ENCODE measurements around the gene GMPPA. TPM values are rescaled to one million over a fixed set of nuclear protein-coding genes. Genes with fewer than 3 reads are reported as not detected.

Gene GMPPA
- total and polyA plus RNA-seq, 9 of the 15 experiments (the other 6 are each of a cell fraction or from before 2014, with no cell fraction given): 7.0 to 101 (median 66.7) TPM

DNA sequence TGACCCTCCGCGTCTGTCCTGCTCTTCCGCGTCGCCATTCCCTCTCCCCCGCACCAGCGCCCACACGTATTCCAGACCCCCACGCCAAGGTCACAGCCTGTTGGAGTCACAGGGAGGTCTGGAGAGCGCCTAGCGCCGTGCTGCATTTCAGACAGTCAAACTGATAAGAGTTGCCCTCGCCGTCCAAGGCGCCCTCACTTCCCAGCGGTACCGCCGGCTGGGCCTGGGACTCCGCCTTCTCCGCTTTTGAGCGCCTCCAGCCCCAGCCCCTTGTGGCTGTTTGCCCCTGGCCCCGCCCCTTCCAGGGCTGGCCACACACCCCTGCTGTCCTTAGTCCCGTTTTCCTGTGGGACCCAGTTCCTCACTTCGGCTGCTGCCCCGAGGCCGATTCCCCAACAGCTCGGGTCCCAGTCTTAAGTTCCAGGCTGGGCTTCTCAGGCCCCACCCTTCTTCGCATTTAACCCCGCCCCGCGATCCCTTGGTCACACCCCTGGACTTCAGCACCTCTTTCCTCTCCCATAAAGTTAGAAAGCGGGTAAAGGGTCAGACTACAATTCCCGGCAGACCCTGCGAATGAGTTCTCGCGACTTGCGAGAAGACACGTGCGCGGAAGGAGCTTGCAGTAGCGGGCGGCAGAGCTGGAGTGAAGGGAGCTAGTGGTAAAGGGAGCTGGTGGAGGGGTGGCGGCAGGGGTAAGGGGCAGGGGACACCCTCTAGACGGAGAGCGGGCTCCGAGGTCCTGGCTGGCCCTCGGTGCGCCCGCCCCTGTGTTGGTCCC lies at the start of gene GMPPA (continued):
- TF ChIP-seq ETV5 (CRISPR knock-in tag; IDR thresholded peaks at IDR 0.05; ENCODE audit: low read depth) (no peak; the same call in 1 of the 2 replicates), PHB2 (IDR thresholded peaks at IDR 0.05; ENCODE audit: low read depth) (no peak), SPI1 (IDR thresholded peaks at IDR 0.05; ENCODE audit: borderline replicate concordance, low read depth, low read length) (peak; percentile 53; the same call in 1 of the 2 replicates), TGIF2 (CRISPR knock-in tag; IDR thresholded peaks at IDR 0.05) (no peak), C11orf30 (IDR thresholded peaks at IDR 0.05; ENCODE audit: low read depth) (no peak), TCF7L2 (IDR thresholded peaks at IDR 0.05; ENCODE audit: low read depth, low read length) (no peak), SMAD1 (IDR thresholded peaks at IDR 0.05; ENCODE audit: low read depth, low read length, partially characterized antibody) (peak; percentile 10), NCOR1 (IDR thresholded peaks at IDR 0.05) (peak; percentile 45), NCOA4 (IDR thresholded peaks at IDR 0.05; ENCODE audit: partially characterized antibody) (no peak), ZNF124 (CRISPR knock-in tag; IDR thresholded peaks at IDR 0.05) (no peak), MYNN (IDR thresholded peaks at IDR 0.05) (no peak; the same call in 1 of the 2 replicates), MYNN (CRISPR knock-in tag; IDR thresholded peaks at IDR 0.05) (no peak), ZNF644 (tag; IDR thresholded peaks at IDR 0.05; ENCODE audit: low read depth) (no peak), CHD2 (IDR thresholded peaks at IDR 0.05; ENCODE audit: low read depth, low read length) (peak; percentile 98), U2AF1 (optimal IDR thresholded peaks at IDR 0.05; ENCODE audit: low read depth, low read length) (no peak)
- TF ChIP-seq, protein P1, sequence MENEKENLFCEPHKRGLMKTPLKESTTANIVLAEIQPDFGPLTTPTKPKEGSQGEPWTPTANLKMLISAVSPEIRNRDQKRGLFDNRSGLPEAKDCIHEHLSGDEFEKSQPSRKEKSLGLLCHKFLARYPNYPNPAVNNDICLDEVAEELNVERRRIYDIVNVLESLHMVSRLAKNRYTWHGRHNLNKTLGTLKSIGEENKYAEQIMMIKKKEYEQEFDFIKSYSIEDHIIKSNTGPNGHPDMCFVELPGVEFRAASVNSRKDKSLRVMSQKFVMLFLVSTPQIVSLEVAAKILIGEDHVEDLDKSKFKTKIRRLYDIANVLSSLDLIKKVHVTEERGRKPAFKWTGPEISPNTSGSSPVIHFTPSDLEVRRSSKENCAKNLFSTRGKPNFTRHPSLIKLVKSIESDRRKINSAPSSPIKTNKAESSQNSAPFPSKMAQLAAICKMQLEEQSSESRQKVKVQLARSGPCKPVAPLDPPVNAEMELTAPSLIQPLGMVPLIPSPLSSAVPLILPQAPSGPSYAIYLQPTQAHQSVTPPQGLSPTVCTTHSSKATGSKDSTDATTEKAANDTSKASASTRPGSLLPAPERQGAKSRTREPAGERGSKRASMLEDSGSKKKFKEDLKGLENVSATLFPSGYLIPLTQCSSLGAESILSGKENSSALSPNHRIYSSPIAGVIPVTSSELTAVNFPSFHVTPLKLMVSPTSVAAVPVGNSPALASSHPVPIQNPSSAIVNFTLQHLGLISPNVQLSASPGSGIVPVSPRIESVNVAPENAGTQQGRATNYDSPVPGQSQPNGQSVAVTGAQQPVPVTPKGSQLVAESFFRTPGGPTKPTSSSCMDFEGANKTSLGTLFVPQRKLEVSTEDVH (IDR thresholded peaks at IDR 0.05; ENCODE audit: low read depth, partially characterized antibody): no peak
- TF ChIP-seq, protein P2, sequence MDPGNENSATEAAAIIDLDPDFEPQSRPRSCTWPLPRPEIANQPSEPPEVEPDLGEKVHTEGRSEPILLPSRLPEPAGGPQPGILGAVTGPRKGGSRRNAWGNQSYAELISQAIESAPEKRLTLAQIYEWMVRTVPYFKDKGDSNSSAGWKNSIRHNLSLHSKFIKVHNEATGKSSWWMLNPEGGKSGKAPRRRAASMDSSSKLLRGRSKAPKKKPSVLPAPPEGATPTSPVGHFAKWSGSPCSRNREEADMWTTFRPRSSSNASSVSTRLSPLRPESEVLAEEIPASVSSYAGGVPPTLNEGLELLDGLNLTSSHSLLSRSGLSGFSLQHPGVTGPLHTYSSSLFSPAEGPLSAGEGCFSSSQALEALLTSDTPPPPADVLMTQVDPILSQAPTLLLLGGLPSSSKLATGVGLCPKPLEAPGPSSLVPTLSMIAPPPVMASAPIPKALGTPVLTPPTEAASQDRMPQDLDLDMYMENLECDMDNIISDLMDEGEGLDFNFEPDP (CRISPR knock-in tag; IDR thresholded peaks at IDR 0.05): no peak
- TF ChIP-seq, protein P3, sequence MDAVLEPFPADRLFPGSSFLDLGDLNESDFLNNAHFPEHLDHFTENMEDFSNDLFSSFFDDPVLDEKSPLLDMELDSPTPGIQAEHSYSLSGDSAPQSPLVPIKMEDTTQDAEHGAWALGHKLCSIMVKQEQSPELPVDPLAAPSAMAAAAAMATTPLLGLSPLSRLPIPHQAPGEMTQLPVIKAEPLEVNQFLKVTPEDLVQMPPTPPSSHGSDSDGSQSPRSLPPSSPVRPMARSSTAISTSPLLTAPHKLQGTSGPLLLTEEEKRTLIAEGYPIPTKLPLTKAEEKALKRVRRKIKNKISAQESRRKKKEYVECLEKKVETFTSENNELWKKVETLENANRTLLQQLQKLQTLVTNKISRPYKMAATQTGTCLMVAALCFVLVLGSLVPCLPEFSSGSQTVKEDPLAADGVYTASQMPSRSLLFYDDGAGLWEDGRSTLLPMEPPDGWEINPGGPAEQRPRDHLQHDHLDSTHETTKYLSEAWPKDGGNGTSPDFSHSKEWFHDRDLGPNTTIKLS (IDR thresholded peaks at IDR 0.05; ENCODE audit: borderline replicate concordance, low read depth): peak; percentile 99
- TF ChIP-seq, protein P4, sequence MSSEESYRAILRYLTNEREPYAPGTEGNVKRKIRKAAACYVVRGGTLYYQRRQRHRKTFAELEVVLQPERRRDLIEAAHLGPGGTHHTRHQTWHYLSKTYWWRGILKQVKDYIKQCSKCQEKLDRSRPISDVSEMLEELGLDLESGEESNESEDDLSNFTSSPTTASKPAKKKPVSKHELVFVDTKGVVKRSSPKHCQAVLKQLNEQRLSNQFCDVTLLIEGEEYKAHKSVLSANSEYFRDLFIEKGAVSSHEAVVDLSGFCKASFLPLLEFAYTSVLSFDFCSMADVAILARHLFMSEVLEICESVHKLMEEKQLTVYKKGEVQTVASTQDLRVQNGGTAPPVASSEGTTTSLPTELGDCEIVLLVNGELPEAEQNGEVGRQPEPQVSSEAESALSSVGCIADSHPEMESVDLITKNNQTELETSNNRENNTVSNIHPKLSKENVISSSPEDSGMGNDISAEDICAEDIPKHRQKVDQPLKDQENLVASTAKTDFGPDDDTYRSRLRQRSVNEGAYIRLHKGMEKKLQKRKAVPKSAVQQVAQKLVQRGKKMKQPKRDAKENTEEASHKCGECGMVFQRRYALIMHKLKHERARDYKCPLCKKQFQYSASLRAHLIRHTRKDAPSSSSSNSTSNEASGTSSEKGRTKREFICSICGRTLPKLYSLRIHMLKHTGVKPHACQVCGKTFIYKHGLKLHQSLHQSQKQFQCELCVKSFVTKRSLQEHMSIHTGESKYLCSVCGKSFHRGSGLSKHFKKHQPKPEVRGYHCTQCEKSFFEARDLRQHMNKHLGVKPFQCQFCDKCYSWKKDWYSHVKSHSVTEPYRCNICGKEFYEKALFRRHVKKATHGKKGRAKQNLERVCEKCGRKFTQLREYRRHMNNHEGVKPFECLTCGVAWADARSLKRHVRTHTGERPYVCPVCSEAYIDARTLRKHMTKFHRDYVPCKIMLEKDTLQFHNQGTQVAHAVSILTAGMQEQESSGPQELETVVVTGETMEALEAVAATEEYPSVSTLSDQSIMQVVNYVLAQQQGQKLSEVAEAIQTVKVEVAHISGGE (CRISPR knock-in tag; IDR thresholded peaks at IDR 0.05): peak in 1 of 3 experiments; percentile 79; a peak in 2 of 6 replicates

Data from K562 (cell line).